ENCODE measurements around the gene BCOR.

The BCOR gene

GRCh38 chrX:40041915-40042314, 55.8 kb downstream of the BCOR start:
- FAIRE-seq (no peak), DNase-seq (ENCODE audit: extremely low spot score, insufficient read length, low read depth) (no peak)

GRCh38 chrX:40040686-40041461, 56.9 kb downstream of the BCOR start:
- no peak for DNase-seq (ENCODE audit: extremely low spot score, insufficient read length, low read depth)
- FAIRE-seq, result no peak

DNA sequence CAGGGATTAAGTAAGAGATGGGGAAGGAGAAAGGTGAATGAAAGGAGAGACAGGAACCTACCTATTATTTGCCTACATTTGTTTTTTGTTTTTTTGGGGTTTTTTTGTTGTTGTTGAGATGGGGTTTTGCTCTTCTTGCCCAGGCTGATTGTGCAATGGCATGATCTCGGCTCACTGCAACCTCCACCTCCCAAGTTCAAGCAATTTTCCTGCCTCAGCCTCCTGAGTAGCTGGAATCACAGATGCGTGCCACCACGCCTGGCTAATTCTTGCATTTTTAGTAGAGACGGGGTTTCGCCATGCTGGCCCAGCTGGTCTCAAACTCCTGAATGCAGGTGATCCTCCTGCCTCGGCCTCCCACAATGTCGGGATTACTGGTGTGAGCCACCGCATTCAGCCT, 57.9 kb downstream of the BCOR start:
- no peak for FAIRE-seq
- no peak for DNase-seq (ENCODE audit: extremely low spot score, insufficient read length, low read depth)

DNA sequence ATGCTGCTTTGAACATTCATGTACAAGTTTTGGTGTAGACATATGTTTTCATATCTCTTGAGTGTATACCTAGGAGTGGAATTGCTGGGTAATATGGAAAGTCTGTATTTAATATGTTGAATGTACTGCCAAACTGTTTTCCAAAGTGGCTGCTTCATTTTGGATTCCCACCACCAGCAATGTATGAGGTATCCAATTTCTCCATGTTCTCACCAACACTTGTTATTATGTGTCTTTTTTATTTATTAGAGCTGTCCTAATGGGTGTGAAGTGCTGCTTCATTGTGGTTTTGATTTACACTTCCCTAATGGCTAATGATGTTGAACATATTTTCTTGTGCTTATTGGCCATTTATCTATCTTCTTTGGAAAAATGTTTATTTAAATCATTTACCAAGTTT, 60.4 kb downstream of the BCOR start:
- DNase-seq (ENCODE audit: extremely low spot score, insufficient read length, low read depth), result no peak
- FAIRE-seq, result no peak

DNA sequence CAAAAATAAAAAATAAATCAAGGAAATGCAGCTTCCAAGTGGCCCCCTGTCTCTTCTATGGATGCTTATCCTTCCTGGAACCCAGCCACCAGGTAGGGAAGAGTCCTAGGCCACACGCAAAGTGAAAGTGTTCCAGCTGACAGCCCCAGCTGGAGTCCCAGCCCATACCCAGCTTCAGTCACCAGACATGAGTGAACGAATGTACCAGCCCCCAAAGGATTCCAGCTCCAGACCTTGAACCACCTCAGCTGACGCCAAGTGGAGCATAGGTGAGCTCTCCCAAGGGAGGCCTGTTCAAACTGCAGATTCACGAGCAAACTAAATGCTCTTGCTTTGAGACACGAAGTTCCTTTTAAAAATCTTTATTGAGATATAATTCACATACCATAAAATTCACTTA, 62.0 kb downstream of the BCOR start:
- FAIRE-seq (no peak), DNase-seq (ENCODE audit: extremely low spot score, insufficient read length, low read depth) (no peak)

GRCh38 chrX:40031911-40032310, 65.8 kb downstream of the BCOR start:
- no peak for FAIRE-seq

DNA sequence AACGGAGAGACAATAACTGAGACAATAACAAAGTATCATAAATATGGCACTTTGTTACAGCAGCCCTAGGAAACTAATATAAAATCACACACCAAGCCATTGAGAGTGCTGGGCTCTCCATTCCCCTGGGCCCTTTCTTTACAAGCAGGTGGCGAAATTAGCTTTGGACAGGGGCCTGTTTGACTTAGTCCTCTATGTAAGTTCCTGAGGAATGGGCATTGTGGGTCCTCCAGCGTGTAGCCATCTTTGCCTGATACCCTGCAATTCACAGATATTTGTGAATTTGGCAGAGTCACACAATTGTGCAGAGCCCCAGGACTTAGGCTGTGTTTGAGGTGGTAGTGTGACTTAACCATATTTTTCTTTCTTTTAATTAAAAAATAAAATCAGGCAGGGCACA, 67.6 kb downstream of the BCOR start:
- DNase-seq (ENCODE audit: extremely low spot score, insufficient read length, low read depth), result no peak
- no peak for FAIRE-seq

More at GRCh38 chrX:40031911-40032310, 65.8 kb downstream of the BCOR start:
- DNase-seq (ENCODE audit: extremely low spot score, insufficient read length, low read depth), result no peak

GRCh38 chrX:40022421-40022820, 75.3 kb downstream of the BCOR start:
- peak; percentile 98 for FAIRE-seq
- no peak for DNase-seq (ENCODE audit: extremely low spot score, insufficient read length, low read depth)

GRCh38 chrX:40021647-40022046, 76.1 kb downstream of the BCOR start:
- FAIRE-seq, result no peak

DNA sequence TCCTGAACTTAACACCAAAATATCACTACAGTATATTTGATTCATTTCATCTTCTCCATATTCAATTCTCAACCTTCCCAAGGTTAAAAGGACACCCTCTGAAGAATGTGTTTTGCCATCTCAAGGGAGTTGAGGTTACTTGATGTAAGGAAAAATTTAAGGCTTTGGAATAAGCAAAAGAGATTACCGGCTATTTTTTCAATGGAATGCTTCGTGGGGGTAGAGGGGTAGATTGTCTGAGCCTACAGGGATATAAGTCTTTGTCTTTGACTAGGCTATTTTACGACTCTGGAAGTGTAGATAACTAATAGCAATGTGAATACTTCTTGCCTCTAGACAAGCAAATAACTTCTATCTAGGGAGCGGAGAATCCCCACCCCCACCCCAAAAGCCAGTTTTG, 78.2 kb downstream of the BCOR start:
- DNase-seq (ENCODE audit: extremely low spot score, insufficient read length, low read depth) (no peak), FAIRE-seq (no peak)

More at GRCh38 chrX:40021647-40022046, 76.1 kb downstream of the BCOR start:
- no peak for DNase-seq (ENCODE audit: extremely low spot score, insufficient read length, low read depth)

- FAIRE-seq (no peak), DNase-seq (ENCODE audit: extremely low spot score, insufficient read length, low read depth) (no peak)
Measured at GRCh38 chrX:40018041-40018440, 79.7 kb downstream of the BCOR start.

DNA sequence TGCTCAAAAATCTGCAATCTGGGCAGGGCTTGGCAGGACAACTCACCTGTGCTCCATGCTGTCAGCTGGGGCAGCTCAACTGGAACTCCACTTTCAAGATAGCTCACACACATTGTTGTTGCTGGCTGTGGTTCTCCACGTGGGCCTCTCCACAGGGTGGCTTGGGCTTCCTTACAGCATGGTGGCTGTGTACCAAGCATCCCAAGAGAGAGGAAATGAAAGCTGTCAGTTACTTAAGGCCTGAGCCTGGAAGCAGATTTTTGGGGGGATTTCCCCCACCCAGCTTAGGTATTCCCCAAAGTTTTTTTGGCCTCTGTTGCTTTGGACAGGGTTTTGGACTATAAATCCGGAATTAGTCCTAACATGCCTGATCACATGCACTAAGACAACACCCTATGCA, 81.0 kb downstream of the BCOR start:
- FAIRE-seq, result no peak
- no peak for DNase-seq (ENCODE audit: extremely low spot score, insufficient read length, low read depth)

DNA sequence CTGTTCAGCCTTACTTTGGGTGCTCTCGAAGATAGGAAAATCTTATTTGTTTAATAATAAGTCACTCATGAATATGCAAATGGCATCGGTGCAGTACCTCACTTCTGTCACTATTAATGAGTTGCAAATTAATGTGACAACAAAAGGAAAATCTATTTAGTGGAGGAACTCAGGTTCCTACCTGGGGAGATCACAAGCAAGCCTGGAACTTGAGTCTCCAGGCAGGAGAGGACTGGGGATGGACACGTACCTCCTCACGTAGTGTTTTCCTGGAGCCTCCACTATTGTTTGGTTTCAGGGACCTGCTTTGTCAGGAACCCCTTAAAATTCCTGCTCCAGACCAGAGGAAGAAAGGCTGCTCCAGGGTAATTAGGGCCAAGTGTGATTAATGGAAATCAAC, 82.1 kb downstream of the BCOR start:
- DNase-seq (ENCODE audit: extremely low spot score, insufficient read length, low read depth) (no peak), FAIRE-seq (no peak)

DNA sequence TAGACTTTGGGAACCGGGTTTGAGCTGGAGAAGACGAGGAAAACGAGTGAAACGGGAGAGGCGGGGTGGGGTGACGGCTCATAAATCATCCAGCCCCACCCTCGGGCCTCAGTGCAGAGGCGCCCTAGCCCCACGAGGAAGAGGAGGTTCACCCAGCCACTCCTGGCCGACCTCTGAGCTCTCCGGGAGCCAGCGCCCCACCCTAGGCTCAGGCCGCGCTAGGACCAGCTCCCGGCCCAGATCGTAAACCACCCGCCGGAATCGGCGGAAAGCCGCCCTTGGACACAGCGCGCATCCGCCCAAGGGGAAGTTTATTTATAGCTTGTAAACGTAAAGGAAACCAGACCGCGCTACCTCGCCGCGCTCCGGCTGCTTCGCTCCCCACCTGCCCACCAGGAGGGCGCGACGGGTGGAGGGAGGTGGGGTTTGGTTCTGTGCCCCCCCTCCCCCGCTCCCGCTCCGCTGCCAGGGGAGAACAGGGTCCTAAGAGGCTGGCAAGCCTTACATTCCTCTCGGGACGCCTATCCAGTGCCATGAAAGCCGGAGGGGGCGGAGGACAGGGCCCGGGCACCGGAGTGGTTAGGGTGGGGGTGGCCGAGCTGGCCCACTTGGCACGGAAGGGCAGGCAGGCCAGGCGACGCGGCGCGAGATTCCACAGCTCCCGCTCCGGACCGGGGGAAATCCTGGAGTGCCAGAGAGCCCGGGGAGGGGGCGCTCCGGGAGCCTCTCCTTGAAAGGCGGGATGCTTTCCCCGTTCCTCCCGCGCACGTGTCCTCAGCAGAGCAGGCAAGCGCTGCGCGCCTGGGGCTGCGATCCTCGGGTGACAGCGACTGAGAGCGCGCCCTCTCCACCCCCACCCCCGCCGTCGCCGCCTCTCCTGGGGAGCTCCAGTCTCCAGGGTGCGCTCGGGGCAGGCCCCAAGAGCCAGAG, 84.2 kb downstream of the BCOR start:
- peak; percentile 69 for FAIRE-seq
- no peak for DNase-seq (ENCODE audit: extremely low spot score, insufficient read length, low read depth)

GRCh38 chrX:40012868-40013265, 84.9 kb downstream of the BCOR start:
- DNase-seq (ENCODE audit: extremely low spot score, insufficient read length, low read depth), result no peak
- FAIRE-seq, result peak; percentile 82

- FAIRE-seq, result peak; percentile 45
- DNase-seq (ENCODE audit: extremely low spot score, insufficient read length, low read depth), result no peak
Measured at GRCh38 chrX:40012039-40012867, 85.5 kb downstream of the BCOR start.

GRCh38 chrX:40011322-40012038, 86.3 kb downstream of the BCOR start:
- FAIRE-seq, result no peak

DNA sequence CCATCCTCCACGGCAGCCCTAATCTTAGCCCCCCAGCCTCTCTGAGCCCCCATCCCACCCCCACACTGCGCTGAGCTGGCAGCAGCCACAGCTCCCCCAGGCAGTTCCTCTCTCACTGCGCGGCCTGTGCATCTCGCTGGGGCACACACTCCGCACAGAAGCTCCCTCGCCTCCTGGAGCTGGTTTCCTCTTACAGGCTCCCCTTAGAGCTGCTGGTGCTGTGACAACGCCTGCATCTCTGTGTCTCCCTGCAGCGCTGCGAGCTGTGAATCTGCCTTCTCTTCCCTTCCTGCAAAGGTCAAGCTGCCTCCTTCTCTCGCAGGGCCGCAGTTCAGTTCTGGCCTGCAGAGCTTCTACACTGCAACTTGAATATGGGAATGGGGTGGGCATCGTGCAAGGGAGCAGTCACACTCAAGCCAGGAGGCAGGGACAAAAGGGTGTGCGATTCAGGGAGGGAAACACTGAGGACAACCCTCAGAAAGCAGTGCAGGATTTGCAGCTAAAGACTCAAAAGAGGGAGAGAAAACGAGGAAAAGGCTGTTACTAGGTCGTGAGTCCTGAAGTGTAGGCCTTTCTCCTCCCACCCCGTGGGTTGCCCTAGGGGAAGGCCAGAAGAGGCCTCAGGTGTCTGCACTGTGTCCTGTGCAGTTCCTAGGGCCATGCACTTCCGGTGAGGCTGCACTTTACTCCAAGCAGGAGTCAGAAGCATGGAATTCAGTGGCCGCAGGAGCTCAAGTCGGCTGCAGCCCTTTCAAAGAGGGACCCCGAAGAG, 87.0 kb downstream of the BCOR start:
- DNase-seq (ENCODE audit: extremely low spot score, insufficient read length, low read depth), result no peak
- no peak for FAIRE-seq

More at GRCh38 chrX:40011322-40012038, 86.3 kb downstream of the BCOR start:
- DNase-seq (ENCODE audit: extremely low spot score, insufficient read length, low read depth), result no peak

DNA sequence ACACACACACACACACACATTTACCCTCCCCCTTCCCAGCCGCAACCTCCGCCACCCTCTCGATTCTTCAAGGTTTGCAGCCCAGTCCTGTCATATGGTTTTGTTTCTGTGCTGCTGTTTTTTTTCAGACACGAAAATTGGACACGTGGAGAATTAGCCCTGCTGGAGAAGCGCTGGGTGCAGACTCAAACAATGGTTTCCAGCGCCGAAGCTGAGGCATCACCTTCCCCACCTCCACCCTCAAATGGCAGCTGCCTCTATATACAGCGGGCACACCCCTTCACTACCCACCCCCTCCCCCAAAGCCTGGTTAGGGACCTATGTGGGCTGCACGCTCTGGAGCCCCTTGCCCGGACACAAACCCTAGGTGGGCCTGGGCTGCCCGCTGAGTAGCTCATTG, 87.9 kb downstream of the BCOR start:
- DNase-seq (ENCODE audit: extremely low spot score, insufficient read length, low read depth), result no peak
- FAIRE-seq, result no peak
